ENCODE results near the gene CHSY1.

The CHSY1 gene

DNA sequence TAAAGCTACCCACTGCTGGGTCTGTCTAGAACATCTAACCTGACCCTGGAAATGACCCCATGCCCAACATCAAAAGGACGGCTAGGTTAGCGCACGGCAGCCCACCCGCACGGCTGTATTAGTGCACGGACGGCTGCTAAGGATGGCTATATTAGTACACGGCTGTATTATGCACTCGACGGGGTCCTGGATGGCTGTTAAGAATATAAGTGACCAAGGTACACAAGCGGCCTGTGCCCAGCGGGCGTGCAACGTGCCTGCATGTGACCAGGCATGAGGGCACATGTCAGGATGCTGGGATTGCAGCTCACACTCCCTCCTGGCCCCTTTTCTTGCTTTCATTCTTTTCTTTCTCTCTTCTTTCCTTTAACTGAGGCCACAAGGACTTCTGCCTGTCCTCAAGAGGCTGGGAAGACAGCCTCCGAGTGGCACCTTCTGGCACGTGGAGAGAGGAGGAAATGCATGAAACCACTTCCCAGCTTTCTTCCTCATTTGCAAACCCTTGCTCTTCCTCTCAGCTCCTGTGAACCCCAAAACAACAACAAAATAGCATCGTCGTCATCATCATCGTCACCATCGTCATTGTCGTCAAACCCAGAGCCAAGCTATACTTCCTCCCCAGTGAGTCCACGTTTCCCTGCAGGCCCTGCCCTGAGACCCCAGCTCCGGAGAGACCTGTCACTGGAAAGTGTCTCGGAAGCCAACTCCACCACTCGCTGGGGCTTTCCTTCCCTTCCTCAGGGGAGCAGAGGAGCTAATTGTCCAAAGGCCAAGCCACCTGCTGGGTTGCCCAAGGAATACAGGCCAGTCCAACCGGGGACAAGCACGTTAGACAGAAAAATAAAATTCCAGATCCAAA, 101.8 kb downstream of the CHSY1 start:
- no peak for DNase-seq

DNA sequence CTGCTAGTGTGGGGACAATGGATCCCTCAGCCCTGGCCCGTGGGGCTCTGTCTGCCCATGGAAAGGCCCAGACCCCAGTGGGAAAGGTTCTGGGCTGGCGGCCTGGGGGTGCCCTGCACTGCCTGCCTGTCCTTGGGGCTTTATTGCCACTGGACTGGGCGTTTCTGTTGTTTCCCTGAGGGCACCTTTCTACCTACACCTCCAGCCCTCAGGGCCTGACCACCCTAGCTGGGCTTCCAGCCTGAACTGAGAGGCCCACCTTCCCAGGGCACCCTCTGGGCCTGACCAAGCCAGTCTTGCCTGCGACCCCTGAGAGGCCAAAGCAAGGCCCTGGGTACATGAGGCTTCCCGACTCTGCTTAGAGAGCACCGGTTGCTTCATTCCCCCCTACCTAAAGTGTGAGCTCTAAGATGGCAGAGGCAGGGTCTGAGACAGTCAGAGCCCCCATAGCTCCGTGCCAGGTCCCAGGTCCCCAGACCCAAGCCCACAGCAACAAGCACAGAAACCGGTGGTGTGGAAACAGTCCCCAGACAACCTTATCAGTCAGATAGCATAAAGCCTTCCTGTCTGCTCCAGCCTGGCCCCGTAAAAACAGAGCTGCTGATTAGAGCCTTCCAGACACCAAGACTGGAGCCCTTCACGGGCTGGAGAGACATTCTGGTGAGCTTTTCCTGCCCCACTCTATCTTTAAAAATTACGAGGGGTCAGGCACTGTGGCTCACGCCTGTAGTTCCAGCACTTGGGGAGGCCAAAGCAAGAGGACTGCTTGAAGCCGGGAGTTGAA, 102.8 kb downstream of the CHSY1 start:
- DNase-seq: no peak

DNA sequence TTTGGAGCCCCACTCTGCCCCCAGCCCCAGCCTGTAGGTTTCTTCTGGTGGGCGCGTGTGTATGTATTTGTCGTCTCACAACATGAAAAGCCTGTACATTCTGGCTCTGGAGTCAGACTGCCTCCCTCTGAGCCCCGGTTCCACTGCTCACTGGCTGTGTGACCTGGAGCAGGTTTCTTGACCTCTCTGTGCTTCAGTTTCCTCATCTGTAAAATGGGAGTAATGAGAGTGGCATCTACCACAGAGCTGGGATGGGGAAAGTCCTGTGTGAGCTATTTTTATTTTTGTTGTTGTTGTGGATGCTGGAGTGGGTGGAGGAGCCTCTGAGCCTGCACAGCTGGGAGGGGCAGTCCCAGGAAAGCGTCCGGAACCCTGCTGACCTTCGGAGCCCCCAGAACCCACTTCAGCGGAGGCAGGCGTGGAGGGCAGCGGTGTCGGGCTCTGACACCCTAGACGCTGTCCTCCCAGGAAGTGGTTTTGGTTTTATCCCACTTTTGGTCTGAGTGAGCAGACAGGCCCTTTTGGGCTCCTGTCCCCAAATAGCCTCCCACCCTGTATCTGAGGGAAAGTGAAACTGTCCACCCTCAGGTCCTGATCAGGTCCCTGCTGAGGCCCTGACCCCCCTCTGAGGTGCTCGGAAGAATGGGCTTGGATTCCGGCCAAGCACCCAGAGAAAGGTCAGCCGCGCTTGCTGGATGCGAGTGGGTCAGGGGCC, 103.5 kb downstream of the CHSY1 start:
- DNase-seq: no peak

DNA sequence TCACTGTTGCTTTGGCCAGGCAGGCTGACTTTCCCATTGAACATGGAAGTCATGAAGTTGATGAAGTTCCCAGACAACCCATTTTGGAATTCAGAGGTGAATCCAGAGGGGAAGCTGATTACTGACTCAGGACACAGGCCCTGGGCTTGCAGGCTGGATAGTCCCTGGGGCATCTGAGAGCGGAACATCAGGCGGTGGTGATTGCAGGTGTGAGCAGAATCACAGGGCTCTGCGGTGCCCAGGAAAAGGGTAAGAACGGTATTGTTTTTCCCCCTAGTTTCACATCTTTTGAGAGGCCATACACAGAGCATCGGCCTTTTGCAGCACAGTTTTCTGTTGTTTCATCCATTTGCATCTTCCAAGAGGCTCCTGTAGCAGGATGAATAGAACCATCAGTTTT, 104.7 kb downstream of the CHSY1 start:
- DNase-seq: no peak

DNA sequence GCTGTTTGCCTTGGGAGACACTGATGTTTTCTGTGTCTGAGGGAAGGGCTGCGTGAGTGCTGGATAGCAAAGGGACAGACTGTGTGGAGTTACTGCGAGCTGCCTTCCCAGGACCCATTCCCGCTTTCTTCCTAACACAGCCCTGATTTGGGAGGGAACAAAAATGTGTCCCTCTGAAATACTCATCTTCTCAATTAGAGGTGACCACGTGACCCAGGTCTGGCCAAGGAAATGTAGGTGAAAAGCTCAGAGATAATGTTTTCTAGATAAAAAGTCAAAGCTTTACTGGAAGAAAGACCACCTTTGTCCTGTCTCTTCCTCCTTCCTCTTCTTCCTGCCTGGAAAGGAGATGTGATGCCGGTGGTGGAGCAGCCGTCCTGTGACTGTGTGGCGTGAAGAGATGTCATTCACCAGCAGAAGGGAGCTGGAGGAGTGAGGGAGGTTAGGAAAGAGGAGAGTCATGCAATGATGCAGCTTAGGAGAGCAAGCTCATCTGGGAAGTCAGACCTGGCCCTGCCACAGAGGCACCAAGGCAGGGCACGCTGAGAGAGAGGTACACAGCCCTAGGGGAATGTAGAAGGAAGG, 105.6 kb downstream of the CHSY1 start:
- no peak for DNase-seq

DNA sequence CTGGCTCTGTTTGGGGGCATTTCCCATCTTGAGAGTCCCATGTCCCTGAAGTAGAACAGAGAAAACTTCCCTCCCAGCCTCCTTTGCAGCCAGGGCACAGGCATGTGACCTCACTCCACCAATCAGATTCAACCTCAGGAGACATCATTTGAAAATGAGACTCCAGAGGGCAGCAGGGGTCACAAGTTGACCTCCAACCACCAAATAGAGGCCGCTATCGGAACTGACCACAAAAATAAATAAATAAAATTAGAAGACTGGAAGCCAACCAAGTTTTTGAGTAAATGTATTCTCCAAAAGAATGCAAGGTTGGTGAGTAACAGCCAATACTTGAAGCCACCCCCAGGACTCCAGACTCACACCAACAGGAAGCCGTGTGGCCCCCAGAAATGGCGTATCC, 106.5 kb downstream of the CHSY1 start:
- DNase-seq: no peak

DNA sequence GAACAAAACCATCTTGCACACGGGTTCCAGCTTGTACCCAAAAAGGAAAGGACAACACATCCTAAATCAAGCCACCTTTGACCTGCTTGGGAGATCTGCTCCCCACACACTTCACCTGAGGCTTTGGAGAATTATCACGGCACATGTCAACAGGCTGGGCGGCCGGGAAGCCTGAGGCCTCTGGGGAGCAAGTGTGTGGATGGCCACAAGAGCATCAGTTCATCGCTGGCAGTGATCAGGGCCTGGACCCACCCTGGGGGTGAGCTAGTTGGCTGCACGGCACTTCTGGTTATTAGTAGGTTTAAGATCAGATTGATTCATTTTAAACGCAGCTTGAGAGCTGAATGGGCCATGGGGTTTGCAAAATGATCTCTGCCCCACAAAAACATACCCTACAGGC, 108.5 kb downstream of the CHSY1 start:
- no peak for DNase-seq

DNA sequence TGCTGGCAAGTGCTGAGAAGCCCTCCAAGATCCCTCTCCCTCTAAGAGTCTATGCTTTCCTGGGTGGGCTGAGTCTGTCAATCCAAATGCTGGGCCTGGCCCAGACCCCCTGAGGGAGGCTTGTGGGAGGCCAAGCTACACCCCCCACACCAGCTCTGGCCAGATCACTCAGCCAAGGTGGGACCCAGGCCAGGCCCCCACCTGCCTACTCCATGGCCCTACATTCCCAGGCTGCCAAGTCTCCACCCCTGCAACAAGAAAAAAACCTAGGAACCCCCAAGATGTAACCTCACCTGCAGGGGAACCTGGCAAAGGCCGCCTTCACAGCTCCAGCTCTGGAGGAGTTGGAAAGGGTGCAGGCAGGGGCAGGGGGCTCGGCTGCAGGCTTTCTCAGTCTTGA, 109.1 kb downstream of the CHSY1 start:
- no peak for DNase-seq

DNA sequence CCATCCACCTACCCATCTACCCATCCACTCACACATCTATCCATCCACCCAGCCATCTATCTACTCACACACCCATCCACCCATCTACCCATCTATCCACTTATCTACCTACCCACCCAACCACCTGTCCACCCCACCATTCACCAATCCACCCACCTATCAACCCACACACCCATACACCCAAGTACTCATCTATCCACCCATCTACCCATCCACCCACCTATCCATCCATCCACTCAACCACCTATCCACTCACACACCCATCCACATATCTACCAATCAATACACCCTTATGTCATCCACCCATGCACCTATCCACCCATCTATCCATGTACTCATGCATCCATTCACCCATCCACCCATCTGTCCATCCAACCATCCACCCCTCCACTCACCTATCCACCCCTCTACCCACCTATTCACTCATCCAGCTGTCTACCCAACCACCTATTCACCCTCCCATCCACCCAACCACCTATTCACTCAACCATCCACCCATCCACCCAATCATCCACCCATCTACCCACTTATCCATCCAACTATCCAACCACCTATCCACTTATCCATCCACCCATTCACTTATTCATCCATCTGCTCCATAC, 109.8 kb downstream of the CHSY1 start:
- DNase-seq: no peak

DNA sequence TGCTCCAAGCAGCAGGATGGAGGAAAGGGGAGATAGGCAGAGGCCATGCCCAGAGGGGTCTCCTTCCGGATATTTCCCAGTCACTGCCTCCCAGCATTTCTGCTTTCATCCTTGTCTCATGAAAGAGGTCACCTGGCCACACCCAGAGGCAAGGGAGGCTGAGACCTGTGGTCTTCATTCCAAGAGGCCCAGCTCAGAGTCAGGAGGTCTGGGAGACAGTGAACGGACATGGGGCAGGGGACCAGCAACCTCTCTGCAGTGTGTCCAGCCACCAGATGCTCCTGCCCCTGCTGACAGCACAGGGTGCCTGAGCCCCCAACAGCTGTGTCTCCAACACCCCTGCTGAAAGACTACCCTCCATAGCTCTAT, 111.2 kb downstream of the CHSY1 start:
- DNase-seq: no peak

DNA sequence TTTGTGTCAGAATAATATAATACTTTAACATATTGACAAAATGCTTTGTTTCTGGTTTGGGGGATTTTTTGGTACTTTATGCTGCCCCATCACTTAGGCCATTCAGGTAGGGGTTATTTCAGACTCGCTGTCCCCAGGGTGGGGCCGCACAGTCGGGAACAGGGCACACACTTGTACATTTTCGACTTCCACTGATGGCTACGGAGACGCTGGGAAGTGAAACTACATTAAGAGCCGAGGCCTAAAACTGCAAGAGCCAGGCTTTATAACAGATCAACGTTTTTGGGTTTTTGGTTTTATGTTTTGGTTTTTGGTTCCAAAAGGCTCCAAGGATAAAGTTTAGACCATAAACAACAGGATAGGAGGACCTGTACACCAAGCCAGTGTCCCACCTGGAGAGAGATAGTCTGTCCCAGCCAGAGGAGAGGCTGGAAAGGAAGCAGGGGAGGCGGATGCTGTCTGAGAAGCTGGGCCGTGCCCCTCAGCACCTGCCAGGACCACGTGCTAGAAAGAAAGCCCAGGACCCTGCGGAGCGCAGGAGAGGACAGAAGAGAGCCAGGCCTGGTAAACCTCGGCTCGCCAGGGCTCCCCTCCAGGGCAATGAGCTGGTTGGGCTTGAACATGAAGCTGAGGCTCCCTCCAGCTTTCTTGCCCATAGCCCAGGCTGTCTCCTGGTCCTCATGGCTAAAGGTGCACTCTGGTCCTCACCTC, 111.7 kb downstream of the CHSY1 start:
- no peak for DNase-seq

DNA sequence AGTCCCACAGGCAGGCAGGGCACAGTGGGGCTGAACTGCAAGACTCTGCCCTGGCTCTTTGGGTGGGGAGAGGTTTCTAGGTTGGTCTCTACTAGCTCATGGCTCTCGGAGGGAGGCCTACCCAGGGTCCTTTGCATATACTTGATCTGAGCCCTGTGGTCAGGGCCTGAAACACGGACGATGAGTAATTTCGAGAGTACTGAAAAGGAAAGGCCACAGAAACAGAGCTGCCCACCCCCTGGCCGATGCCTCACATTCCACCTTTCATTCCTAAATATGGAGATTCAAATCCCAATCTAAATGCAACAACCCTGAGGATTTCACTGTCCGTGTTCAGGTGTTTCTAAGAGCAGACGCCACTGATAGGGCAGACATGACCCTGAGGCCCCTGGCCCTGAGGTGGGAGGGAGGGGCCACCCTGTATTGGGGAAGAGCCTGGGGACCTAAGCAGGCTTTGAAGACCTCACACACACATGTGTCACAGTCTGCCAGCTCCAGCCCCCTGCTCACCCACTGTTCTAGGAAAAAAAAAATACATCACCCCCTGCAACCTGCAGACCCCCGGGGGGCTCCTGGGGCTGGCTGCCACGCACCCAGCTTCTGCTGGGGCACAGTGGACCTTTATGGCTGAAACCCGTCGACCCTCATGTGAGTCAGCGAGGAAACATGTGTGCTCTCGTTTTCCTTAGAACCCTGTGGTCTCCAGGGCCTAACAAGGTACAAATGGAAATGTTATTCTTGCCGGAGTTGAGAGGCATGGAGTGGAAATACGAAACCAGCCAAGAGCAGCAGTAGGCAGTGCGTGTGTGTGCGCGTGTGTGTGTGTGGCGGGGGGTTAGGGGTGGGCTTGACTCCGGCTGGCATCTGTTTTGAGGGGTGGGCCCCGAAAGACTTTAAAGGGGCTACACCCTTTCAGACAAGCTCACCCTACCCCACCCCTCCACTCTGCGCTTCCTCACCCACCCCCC, 112.7 kb downstream of the CHSY1 start:
- DNase-seq: no peak

DNA sequence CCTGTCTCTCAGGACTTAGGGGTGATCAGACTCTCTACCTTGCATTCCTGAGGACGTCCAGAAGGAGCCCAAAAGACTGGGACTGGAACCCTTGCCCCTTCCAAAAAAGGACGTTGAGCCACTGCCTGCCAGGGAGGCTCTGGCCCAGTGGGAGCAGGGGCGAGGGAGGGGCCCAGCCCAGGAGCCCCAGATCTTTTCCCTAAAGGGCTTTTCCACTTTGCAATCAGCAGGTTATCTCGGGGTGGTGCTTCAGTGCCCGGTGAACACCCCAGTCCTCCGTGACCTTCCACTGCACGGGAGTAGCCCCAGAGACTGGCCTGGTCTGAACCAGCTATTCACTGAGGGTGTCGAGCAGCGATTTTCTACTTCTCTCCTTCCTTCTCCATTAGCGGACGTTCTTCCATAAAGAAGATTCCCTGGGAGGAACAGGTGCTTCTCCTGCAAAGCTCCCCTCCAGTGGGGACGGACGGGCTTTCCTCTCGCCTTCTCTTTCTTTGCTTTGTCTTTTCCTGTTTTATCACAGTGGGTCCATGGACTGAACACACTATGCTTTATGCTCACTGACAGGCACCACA, 113.7 kb downstream of the CHSY1 start:
- no peak for DNase-seq

DNA sequence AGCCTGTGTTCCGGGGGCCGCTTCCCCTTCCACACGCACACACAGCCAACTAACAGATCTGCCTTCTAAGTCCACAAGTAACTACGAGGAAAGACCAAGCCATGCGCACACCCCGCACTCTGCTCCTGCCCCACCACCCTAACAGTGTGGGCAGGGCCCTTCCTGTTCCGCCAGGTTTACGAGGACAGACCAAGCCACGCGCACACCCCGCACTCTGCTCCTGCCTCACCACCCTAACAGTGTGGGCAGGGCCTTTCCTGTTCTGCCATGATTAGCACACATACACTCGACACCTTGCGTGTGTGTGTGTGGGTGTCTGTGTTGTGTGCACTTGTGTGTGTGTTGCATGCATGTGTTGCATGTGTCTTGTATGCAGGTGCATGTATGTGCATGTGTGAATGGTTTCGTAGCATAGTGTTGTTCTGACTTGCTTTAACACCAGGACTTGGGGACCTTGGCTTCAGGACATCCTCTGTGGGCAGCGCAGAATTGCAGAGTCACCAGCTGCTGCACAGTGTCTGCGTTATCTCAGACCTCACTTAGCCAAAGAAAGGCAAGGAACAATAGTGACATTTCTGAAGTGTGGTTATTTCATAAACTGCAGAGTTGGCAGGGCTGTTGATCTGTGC, 114.4 kb downstream of the CHSY1 start:
- DNase-seq: no peak

DNA sequence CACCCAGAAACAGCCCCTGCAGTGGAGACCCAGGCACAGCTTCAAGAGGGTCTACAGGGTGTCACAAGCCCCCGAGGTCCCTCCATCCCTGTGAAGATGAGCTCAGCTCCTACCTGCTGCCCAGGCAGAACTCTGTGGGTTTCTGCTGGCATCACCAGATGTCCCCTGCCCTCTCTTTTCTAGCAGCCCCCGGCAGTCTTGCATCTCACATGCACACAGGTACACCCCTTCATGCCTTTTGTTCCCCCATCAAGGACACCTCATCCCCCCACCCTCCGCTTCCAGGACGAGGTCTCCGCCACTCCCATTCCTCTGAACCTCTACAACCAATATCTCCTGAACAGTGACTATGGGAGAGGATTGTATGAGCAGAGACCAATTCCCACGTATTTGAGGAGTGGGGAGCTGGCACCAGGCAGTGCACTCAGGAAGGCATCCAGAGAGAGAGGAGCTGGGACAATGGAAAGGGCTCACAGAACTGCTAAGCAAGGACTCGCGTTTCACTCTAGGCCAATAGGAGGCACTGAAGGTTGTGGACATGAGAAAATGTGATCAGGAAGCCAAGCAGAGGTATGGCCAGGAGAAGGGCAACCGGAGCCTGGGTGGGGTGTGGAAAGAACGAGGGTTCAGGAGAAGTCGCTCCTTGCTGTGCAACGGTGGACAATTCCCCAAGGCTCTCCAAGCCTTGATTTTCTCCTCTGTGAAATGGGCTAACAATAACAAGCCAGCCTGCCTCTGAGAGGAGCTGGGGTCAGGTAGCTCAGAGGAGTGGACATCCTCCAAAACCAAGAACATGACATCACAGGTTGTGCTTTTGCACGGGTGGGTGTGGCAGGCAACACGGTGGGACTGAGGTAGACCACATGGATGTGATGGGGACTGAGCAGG, 115.2 kb downstream of the CHSY1 start:
- no peak for DNase-seq

DNA sequence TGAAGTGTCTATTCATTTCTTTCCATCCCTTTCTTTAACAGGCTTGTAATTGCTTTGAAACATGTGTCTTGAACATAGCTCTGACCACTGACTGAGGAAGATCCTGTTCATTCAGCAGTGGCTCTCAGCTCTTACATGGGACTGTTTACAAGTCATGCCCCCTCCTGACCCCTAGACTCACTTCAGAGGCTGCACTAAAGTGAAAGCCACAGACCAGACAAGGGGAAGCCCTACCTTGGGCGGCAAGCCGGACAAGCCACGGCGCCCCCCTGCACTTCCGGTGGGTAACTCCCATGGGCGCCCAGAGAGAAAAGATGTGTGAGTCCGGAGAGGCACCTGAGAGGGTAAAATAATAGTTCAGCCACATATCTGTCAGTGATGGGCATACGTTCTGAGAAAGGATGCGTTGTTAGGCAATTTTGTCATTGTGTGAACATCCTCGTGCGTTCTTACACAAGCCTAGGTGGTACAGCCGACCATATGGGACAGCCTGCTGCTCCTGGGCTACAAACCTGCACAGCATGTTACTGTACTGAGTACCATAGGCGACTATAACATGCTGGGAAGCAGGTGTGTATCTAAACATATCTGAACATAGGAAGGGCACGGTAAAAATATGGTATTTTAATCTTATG, 116.2 kb downstream of the CHSY1 start:
- no peak for DNase-seq

DNA sequence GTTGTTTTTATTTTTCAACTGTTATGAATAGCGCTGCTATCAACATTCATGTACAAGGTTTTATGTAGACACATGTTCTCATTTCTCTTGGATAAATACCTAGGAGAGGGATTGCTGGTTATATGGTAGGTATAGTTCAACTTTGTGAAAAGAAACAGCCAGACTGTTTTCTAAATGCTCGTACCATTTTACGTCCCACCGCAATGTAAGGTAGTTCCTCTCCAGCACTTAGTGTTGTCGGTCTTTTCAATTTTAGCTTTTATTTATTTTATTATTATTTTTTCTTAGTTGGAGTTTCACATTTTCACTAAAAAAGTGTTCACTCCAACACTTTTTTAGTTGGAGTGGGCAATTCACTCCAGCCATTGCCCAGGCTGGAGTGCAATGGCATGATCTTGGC, 117.1 kb downstream of the CHSY1 start:
- DNase-seq: no peak

DNA sequence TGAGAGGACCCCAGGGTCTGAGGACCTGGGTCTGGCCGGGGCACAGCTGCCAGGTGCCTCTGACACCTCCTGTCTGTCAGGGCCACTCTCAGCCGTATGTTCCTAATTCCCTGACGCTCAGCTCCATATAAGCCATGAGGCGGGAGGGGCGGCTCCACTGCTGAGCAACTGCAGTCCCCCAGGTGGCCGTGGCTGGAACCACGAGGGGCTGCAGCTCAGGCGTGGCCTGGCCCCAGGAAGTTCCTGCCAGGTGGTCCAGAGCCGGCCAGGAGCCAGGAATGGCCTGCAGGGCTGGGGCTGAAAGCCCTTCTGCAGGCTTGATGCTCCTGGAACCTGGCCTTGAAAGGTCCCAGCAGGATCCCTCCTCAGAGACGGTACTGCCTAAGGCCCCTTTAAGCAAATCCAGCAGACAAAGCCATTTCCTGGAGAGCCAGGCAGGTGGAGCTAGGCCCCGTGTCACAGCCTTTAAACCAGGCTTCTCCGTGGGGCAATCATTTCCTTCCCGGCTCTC, 118.0 kb downstream of the CHSY1 start:
- no peak for DNase-seq

DNA sequence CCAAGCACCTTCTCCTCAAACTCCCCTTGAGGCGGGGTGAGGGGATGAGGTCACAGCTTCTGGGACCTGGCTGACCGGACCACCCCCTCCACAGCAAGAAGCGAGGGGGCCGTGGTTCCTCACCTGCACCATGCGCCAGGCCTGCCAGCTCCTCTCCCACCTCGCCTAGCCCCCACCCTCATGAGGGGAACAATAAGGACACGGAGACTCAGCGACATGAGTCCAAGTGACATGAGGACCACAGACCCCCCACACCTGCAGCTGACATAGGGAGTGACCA, 118.7 kb downstream of the CHSY1 start:
- DNase-seq: no peak
